ENCODE measurements around the gene IFI6. TPM values are rescaled to one million over a fixed set of nuclear protein-coding genes. Genes with fewer than 3 reads are reported as not detected.
A peak's percentile ranks its signal among the peaks of the same experiment; 100 is the strongest.
"Not testable (repeated sequence)": the region's sequence is repeated elsewhere in the genome, so short reads cannot be mapped to it uniquely, and the experiment has no call there.

The IFI6 gene
- total RNA-seq, 1 donor from 2014 or later: 774 TPM

GRCh38 chr1:27632387-27633297 is 39.4 kb downstream of the IFI6 start:
- peak; percentile 46 for DNase-seq (ENCODE audit: low read depth)

DNA sequence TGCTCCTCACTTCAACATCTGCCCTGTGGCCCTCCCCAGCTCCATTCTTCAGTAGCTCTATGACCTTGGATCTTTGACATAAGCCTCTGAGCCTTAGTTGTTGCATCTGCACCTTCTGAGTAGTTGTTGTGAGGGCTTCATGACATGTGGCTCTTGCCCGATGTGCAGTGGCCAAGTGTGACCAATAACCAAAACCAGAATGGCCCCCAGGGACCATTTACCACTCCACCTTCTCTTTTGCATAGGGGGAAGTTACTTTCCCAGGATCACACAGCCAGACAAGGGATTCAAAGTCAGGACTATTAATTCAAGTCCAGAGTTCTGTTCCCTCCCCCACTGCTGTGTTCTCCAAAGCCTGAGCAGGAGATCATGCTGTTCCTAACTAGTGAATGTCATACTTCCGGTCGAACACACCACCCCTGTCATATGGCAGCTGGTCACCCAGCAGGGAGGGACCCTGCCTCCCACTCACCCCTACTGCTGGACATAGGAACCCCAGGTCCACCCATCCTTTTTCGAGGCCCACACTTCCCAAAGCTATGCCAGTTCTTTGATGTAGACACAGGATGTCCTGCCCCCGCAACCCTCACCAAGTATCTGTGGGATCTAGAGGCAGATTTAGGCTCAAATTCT is 41.0 kb downstream of the IFI6 start:
- no peak for DNase-seq (ENCODE audit: low read depth)

GRCh38 chr1:27628712-27629111 is 43.3 kb downstream of the IFI6 start:
- DNase-seq (ENCODE audit: low read depth): no peak

- DNase-seq (ENCODE audit: low read depth): peak; percentile 51
These were observed 44.3 kb downstream of the IFI6 start for GRCh38 chr1:27627733-27628132.

DNA sequence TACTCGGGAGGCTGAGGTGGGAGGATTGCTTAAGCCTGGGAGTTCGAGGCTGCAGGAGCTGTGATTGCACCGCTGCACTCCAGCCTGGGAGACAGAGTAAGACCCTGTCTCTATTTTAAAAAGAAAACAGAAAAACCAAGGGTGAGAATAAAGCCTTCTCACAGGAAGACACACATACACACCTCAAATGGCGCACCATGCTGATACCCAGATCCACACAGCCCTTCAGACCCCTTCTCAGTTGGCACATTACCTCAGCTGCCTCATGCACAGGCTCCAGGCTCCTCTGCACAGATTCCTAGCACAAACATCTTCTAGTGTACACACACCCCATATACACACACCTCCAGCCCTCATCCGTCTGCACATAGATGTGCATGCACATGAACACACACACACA is 44.9 kb downstream of the IFI6 start:
- DNase-seq (ENCODE audit: low read depth): no peak

GRCh38 chr1:27626031-27626935 is 45.7 kb downstream of the IFI6 start:
- no peak for DNase-seq (ENCODE audit: low read depth)

- DNase-seq (ENCODE audit: low read depth): no peak
These were observed 47.4 kb downstream of the IFI6 start for GRCh38 chr1:27624467-27625178.

DNA sequence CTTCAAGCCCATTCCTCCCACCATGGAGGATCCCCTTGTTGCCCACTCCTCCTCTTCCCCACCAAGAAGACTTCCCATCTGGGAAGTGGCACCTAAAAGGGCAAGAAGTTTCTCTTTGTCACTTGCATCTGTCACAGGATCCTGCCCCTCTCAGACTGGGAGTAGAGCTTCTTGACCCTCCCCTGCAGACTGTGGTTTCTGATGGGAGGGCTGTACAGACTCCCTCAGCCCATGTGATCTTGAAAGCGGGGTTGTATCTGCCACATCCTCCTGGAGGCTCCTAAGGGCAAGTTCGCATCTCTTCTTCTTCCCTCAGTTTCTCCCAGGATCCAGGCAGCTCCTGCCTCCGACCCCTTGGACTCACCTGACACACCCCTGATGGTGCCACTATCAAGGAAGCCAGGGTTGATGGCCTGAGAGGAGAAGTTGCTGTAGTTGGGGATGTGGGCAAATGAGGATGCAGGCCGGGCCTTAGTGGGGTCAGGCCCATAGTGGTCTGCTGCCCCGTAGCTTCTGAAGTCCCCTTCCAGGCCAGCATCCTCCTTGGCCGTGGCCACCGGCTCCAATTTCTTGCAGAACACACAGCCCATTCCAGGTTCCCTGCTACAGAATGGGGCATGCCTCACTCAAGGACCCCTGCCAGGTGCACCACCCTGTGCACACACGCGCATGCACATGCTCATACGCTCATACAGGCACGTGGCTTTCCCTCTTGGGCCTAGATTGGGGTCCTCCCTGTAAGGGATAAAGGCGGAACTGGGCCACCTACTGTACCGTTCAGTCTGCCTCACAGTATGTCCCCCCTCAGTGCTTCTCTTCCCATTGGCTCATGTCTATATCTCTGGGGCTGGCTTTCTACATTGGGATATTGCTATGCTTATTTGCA is 48.4 kb downstream of the IFI6 start:
- DNase-seq (ENCODE audit: low read depth): no peak

- no peak for DNase-seq (ENCODE audit: low read depth)
These were observed 49.2 kb downstream of the IFI6 start for GRCh38 chr1:27622828-27623227.

DNA sequence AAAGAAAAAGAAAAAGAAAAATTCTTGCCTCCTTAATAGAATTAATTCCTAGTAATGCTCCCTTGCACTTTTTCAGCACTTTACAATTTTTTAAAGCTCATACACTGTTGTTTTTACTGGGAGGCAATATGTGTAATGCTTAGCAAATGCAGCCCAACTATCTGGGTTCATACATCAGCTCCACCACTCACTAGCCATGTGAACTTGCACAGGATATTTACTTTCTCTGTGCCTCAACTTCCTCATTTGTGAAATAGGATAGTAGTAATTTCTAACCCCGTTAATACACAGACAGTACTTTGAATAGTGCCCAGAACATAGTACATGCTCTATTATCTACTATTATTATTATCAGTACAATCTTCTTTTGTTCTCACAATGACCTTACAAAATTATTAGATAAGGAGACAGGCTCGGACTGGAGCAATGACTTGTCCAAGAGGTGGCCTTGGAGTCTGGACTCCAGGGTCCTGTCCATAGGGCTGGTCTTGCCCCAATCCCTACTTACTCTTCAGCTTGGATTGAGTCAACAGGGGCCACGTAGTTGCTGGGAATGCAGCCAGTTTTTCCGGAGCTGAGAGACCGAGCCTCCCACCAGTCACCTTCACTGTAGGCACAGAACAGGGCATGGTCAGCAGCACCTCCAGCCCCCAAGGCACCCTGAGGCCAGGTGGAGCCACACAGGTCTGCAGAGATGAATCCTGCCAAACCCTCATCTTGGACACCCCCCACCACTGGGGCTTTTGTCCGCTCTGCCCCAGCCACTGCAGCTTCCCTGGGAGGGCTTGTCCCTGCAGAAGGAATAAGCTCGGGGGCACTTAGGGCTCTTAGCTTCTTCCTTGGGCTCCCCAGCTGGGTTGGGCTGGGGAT is 50.7 kb downstream of the IFI6 start:
- DNase-seq (ENCODE audit: low read depth): no peak

DNA sequence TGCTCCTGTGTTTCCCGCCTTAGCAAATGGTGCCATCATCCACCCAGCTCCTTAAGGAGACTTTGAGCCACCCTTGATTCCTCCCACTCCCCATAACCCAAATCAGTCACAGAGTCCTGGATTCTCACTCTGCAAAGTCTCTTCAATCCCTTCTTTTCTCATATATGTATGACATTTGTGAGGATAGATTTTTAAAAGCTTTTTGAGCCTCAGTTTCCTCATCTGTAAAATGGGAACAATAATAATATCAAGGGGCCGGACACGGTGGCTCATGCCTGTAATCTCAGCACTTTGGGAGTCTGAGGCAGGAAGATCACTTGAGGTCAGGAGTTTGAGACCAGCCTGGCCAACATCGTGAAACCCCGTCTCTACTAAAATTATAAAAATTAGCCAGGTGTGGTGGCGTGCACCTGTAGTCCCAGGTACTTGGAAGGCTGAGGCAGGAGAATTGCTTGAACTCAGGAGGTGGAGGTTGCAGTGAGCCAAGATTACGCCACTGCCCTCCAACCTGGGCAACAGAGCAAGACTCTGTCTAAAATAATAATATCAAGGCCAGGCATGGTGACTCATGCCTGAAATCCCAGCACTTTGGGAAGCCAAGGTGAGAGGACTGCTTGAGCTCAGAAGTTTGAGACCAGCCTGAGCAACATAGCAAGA is 52.1 kb downstream of the IFI6 start:
- not testable (repeated sequence) for DNase-seq (ENCODE audit: low read depth)

DNA sequence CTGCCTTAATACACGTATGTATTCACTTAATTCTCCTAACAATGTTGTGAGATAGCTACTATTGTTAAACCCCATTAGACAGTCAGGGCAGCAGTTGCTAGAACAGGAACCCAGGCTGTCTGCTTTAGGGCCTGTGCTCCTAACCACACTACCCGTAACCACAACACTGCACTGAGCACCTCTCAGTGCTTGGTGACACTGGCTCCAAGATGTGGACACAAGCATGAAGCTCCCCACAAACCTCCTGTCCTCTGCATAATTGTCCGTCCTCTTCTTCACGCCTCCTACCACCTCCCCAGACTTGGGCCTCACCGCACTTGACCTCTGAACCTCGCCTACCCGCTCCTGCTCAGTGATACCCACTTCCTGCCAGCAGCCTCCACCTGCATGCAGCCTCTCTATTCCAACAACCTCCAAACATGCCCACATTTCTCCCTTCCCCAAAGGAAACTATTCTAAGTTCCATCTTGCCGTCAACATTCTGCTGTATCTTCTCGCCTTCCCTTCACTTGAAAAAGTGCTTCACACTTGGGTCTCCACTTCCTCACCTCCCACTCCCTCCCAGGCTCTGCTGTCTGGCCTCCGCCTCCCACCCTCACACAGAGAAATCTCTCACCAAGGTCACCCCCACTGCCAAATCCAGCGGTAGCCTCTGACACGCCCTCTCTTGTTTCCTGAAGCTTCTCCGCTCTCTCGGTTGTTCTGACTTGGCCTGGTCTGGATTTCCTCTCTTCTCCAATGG is 53.5 kb downstream of the IFI6 start:
- DNase-seq (ENCODE audit: low read depth): peak; percentile 59

- DNase-seq (ENCODE audit: low read depth): no peak
These were observed 54.6 kb downstream of the IFI6 start for GRCh38 chr1:27617420-27617819.

GRCh38 chr1:27616441-27616840 is 55.6 kb downstream of the IFI6 start:
- no peak for DNase-seq (ENCODE audit: low read depth)
